ENCODE measurements around the gene C12orf42. TPM values are rescaled to one million over a fixed set of nuclear protein-coding genes. Genes with fewer than 3 reads are reported as not detected.

C12orf42 gene
- total RNA-seq, 2 experiments from 2014 or later: not detected

- no peak overlapping the region for H3K27ac Mint-ChIP-seq
- intact Hi-C loops (cut with micrococcal nuclease): loop anchor here (10.0 kb wide), 1 partner anchor 1309 kb away; no protein-coding TSS in a partner anchor
- H3K27me3 Mint-ChIP-seq (ENCODE audit: low read depth): no peaks in the 10 kb centered on the region
- no peaks in the 10 kb centered on the region for H3K36me3 Mint-ChIP-seq (ENCODE audit: low read depth)
- CTCF ChIA-PET: interaction anchor here (0.5 kb wide), 1 partner anchor 462 kb away, joined by 3 read pairs; no protein-coding TSS in a partner anchor
- DNase-seq: no peak
- peaks cover 1% of the 10 kb centered on the region for H3K9me3 Mint-ChIP-seq
- H3K4me1 Mint-ChIP-seq (ENCODE audit: low read depth): peaks cover 17% of the 10 kb centered on the region
- no peak overlapping the region for H3K4me3 Mint-ChIP-seq
These were observed 222.1 kb downstream of the C12orf42 start for GRCh38 chr12:103273645-103274044.

GRCh38 chr12:103272949-103273348 lies 222.8 kb downstream of the C12orf42 start:
- H3K4me3 Mint-ChIP-seq: no peak overlapping the region
- peaks cover 1% of the 10 kb centered on the region for H3K9me3 Mint-ChIP-seq
- no peaks in the 10 kb centered on the region for H3K36me3 Mint-ChIP-seq (ENCODE audit: low read depth)
- no peaks in the 10 kb centered on the region for H3K27me3 Mint-ChIP-seq (ENCODE audit: low read depth)
- CTCF ChIA-PET: no interaction called here
- no peak overlapping the region for H3K27ac Mint-ChIP-seq
- intact Hi-C loops (cut with micrococcal nuclease): loop anchor here (10.0 kb wide), 1 partner anchor 1308 kb away; no protein-coding TSS in a partner anchor
- DNase-seq: no peak
- H3K4me1 Mint-ChIP-seq (ENCODE audit: low read depth): peaks cover 19% of the 10 kb centered on the region

- Mint-ChIP-seq H3K27me3 (ENCODE audit: low read depth) (no peaks in the 10 kb centered on the region), H3K4me3 (no peak overlapping the region), H3K9me3 (peaks cover 1% of the 10 kb centered on the region), H3K4me1 (ENCODE audit: low read depth) (peaks cover 19% of the 10 kb centered on the region), H3K27ac (no peak overlapping the region), H3K36me3 (ENCODE audit: low read depth) (no peaks in the 10 kb centered on the region)
- DNase-seq: no peak
- CTCF ChIA-PET: no interaction called here
- intact Hi-C loops (cut with micrococcal nuclease): loop anchor here (1.0 to 10.0 kb wide), 2 partner anchors 9 to 1305 kb away; no protein-coding TSS in a partner anchor
These were observed 225.8 kb downstream of the C12orf42 start for GRCh38 chr12:103269946-103270345.

DNA sequence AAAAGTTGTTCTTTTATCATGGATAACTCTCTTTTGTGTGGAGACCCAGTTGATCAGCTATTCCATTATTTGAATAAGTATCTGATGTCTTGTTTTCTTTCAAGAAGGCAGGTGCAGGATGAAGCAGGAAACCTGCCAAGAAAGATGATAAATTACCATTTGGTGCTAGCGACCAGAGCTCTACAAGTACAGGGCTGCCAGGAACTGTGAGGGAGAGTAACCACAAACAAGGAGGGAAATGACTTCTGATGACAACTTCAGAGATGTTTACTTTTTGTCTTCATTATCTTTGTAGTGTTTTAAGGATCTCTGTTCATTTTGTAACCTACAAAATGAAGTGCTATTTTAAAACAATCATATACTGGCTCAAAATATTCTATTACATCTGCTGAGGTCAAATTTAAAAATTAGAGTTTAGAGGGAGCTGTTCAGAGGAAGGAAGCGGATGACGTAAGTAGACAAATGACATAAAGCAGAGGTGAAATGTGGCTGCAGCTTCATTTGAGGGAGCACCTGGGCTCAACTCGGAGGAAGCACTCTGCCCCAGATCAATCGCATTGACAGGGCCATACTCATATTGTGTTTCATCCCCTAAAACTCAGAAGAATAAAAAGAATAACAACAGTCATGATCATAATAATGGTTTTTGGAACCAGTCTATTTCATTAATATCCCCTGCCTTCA lies 226.8 kb downstream of the C12orf42 start:
- H3K27me3 Mint-ChIP-seq (ENCODE audit: low read depth): no peaks in the 10 kb centered on the region
- DNase-seq: peak; percentile 31
- H3K27ac Mint-ChIP-seq: peak overlapping the region; percentile 59
- peaks cover 19% of the 10 kb centered on the region for H3K4me1 Mint-ChIP-seq (ENCODE audit: low read depth)
- H3K36me3 Mint-ChIP-seq (ENCODE audit: low read depth): no peaks in the 10 kb centered on the region
- CTCF ChIA-PET: no interaction called here
- H3K4me3 Mint-ChIP-seq: no peak overlapping the region
- peaks cover 1% of the 10 kb centered on the region for H3K9me3 Mint-ChIP-seq
- intact Hi-C loops (cut with micrococcal nuclease): loop anchor here (1.0 kb wide), 1 partner anchor 10 kb away; no protein-coding TSS in a partner anchor

DNA sequence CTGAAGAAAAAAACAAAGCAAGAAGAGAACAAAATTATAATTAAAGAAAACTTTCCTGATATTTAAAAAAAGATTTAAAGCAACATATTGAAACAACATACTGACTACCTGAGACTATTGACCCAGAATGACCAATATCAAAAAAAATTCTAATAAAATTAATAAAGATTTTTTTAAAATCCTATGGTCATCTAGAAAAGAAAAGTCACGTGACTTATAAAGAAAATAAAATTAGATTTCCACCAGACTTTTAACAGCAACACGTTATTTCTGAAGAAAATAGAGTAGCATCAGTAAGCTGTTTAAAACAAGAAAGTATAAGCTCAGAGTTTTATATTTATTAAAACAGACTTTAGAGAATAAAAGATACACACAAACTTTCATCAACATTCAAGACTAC lies 238.0 kb downstream of the C12orf42 start:
- CTCF ChIA-PET: no interaction called here
- no peak for DNase-seq
- H3K36me3 Mint-ChIP-seq (ENCODE audit: low read depth): peaks cover 2% of the 10 kb centered on the region
- H3K27ac Mint-ChIP-seq: no peak overlapping the region
- no peak overlapping the region for H3K4me3 Mint-ChIP-seq
- no peaks in the 10 kb centered on the region for H3K4me1 Mint-ChIP-seq (ENCODE audit: low read depth)
- H3K9me3 Mint-ChIP-seq: peaks cover 7% of the 10 kb centered on the region
- intact Hi-C loops (cut with micrococcal nuclease): no loop called here
- no peaks in the 10 kb centered on the region for H3K27me3 Mint-ChIP-seq (ENCODE audit: low read depth)

Other genes with a start within 250 kb of the C12orf42 start
- gene STAB2, start 91.3 kb upstream of the C12orf42 start, total RNA-seq: not detected

Data from activated naive CD4-positive, alpha-beta T cell treated with anti-CD3 and anti-CD28 coated beads for 36 hours (primary cell).